Loucy (cell line): ENCODE results near the gene PHTF2.

Experiments used
- H2AFZ ChIP-seq: fragments of 200-600 bp; sonication (generic); 2 replicates; pipeline ENCODE4 v1.6.0; 2016; ENCODE audit warnings: antibody characterized with exemption, mild to moderate bottlenecking, low read length, moderate library complexity
- H3F3A ChIP-seq: fragments of 200-600 bp; 2 replicates; pipeline ENCODE4 v1.6.0; 2016; ENCODE audit warnings: antibody characterized with exemption, low read depth, mild to moderate bottlenecking
- H3K27me3 ChIP-seq: fragments of 200-600 bp; sonication (generic); 2 replicates; pipeline ENCODE4 v1.6.1; 2014; ENCODE audit warnings: low read length, mild to moderate bottlenecking; ENCODE audit not compliant: insufficient read depth, poor library complexity, severe bottlenecking
- H3K36me3 ChIP-seq: fragments of 200-600 bp; sonication (generic); 2 replicates; pipeline ENCODE4 v1.6.1; 2016; ENCODE audit warnings: low read length; ENCODE audit not compliant: insufficient read depth
- H3K4me1 ChIP-seq: fragments of 200-600 bp; sonication (generic); 2 replicates; pipeline ENCODE4 v1.5.1; 2014; ENCODE audit warnings: low read length, mild to moderate bottlenecking; ENCODE audit not compliant: insufficient read depth, poor library complexity, severe bottlenecking
- H3K4me2 ChIP-seq: fragments of 200-600 bp; sonication (generic); 2 replicates; pipeline ENCODE4 v1.6.0; 2014; ENCODE audit warnings: antibody characterized with exemption, low read length, low read depth, mild to moderate bottlenecking; ENCODE audit not compliant: poor library complexity, severe bottlenecking
- H3K4me3 ChIP-seq: fragments of 200-600 bp; sonication (generic); 2 replicates; pipeline ENCODE4 v1.5.1; 2014; ENCODE audit warnings: low read length, mild to moderate bottlenecking, mixed read lengths; ENCODE audit not compliant: poor library complexity, severe bottlenecking
- H3K79me2 ChIP-seq: fragments of 200-600 bp; sonication (generic); 2 replicates; pipeline ENCODE4 v1.6.1; 2014; ENCODE audit warnings: low read length; ENCODE audit not compliant: insufficient read depth
- H3K9ac ChIP-seq: fragments of 200-600 bp; sonication (generic); 2 replicates; pipeline ENCODE4 v1.6.0; 2014; ENCODE audit warnings: mild to moderate bottlenecking, low read depth, low read length, moderate library complexity; ENCODE audit not compliant: poor library complexity, severe bottlenecking
- H3K9me2 ChIP-seq: fragments of 200-600 bp; sonication (generic); replicated peaks from 2 replicates; pipeline ENCODE4 v1.6.1; 2016; ENCODE audit warnings: low read depth, low read length, mixed read lengths
- H3K9me3 ChIP-seq: fragments of 200-600 bp; sonication (generic); 2 replicates; pipeline ENCODE4 v1.6.1; 2014; ENCODE audit warnings: mild to moderate bottlenecking, antibody characterized with exemption, low read length, low read depth; ENCODE audit not compliant: insufficient read depth
- H4K20me1 ChIP-seq: fragments of 200-600 bp; sonication (generic); 2 replicates; pipeline ENCODE4 v1.6.0; 2014; ENCODE audit warnings: antibody characterized with exemption, low read length, mild to moderate bottlenecking; ENCODE audit not compliant: insufficient read depth, poor library complexity, severe bottlenecking
- CTCF ChIP-seq: fragments of 200-600 bp; sonication (generic); conservative IDR thresholded peaks from 2 replicates; pipeline ENCODE4 v1.5.1; 2014; ENCODE audit warnings: mild to moderate bottlenecking, antibody characterized with exemption, low read length
- EZH2phosphoT487 ChIP-seq: fragments of 200-600 bp; IDR thresholded peaks from 2 replicates; pipeline ENCODE4 v1.6.1; 2018; ENCODE audit warnings: antibody characterized with exemption, mild to moderate bottlenecking, moderate library complexity, borderline replicate concordance

PHTF2 gene

GRCh38 chr7:77903597-77903996 is 105.0 kb downstream of the PHTF2 start:
- no peak overlapping the region for H2AFZ ChIP-seq
- peaks cover 6% of the 10 kb centered on the region for H3K4me1 ChIP-seq
- no peak overlapping the region for H3K4me3 ChIP-seq
- no peaks in the 10 kb centered on the region for H4K20me1 ChIP-seq
- H3F3A ChIP-seq = no peaks in the 10 kb centered on the region
- H3K9me3 ChIP-seq = no peaks in the 10 kb centered on the region
- H3K79me2 ChIP-seq = no peaks in the 10 kb centered on the region
- H3K36me3 ChIP-seq = peaks cover 11% of the 10 kb centered on the region; the same call in 1 of the 2 replicates
- no peaks in the 10 kb centered on the region for H3K27me3 ChIP-seq
- H3K9me2 ChIP-seq = no peaks in the 10 kb centered on the region
- H3K4me2 ChIP-seq = no peak overlapping the region
- TF ChIP-seq EZH2phosphoT487 (no peak), CTCF (peak; percentile 40; the same call in 1 of the 2 replicates)
- H3K9ac ChIP-seq = no peak overlapping the region

- Histone ChIP-seq H3K36me3 (peaks cover 11% of the 10 kb centered on the region; the same call in 1 of the 2 replicates), H4K20me1 (no peaks in the 10 kb centered on the region), H3K79me2 (no peaks in the 10 kb centered on the region), H3K9me2 (no peaks in the 10 kb centered on the region), H2AFZ (no peak overlapping the region), H3K9ac (no peak overlapping the region), H3K4me2 (no peak overlapping the region), H3K4me1 (peaks cover 6% of the 10 kb centered on the region), H3F3A (no peaks in the 10 kb centered on the region), H3K4me3 (no peak overlapping the region), H3K9me3 (no peaks in the 10 kb centered on the region), H3K27me3 (no peaks in the 10 kb centered on the region)
- no peak for TF ChIP-seq EZH2phosphoT487
- TF ChIP-seq CTCF = no peak
These were observed 105.7 kb downstream of the PHTF2 start for GRCh38 chr7:77904252-77904651.

- peaks cover 2% of the 10 kb centered on the region; the same call in 1 of the 2 replicates for H3K36me3 ChIP-seq
- H2AFZ ChIP-seq = no peak overlapping the region
- no peaks in the 10 kb centered on the region for H3K27me3 ChIP-seq
- H3K4me1 ChIP-seq = peaks cover 6% of the 10 kb centered on the region
- TF ChIP-seq CTCF = no peak
- TF ChIP-seq EZH2phosphoT487 = no peak
- H3K4me2 ChIP-seq = no peak overlapping the region
- H3K9me2 ChIP-seq = no peaks in the 10 kb centered on the region
- no peaks in the 10 kb centered on the region for H4K20me1 ChIP-seq
- H3K79me2 ChIP-seq = no peaks in the 10 kb centered on the region
- no peak overlapping the region for H3K4me3 ChIP-seq
- H3K9ac ChIP-seq = no peak overlapping the region
- H3K9me3 ChIP-seq = no peaks in the 10 kb centered on the region
- H3F3A ChIP-seq = no peaks in the 10 kb centered on the region
These were observed 108.7 kb downstream of the PHTF2 start for GRCh38 chr7:77907281-77907680.
